RWPE2 (cell line): ENCODE measurements around the gene PRKAR1A.
A peak's percentile ranks its signal among the peaks of the same experiment; 100 is the strongest.

Source experiments
- ATAC-seq: fragments of 200-7000 bp; cut with Tn5 transposase; 3 replicates; pipeline ENCODE4 v1.9.1; 2021; ENCODE audit warnings: low read depth
- DNase-seq: peaks from one replicate; pipeline ENCODE4 v3.0.0-alpha.2; 2020; ENCODE audit warnings: low spot score
- H3K27ac ChIP-seq: fragments of 450-650 bp; 2 replicates; pipeline ENCODE4 v1.5.1; 2017; ENCODE audit warnings: mild to moderate bottlenecking; ENCODE audit not compliant: poor library complexity, severe bottlenecking
- H3K27me3 ChIP-seq: fragments of 250-450 bp; sonication (Bioruptor Pico); 2 replicates; pipeline ENCODE4 v1.5.1; 2021; ENCODE audit warnings: mild to moderate bottlenecking, moderate library complexity; ENCODE audit not compliant: insufficient read depth, poor library complexity, severe bottlenecking
- H3K36me3 ChIP-seq: fragments of 250-450 bp; sonication (Bioruptor Pico); 2 replicates; pipeline ENCODE4 v1.5.1; 2020; ENCODE audit warnings: low read depth, mild to moderate bottlenecking, moderate library complexity
- H3K4me1 ChIP-seq: fragments of 250-450 bp; sonication (Bioruptor Pico); 2 replicates; pipeline ENCODE4 v1.5.1; 2021; ENCODE audit warnings: mild to moderate bottlenecking, moderate library complexity; ENCODE audit not compliant: insufficient read depth, poor library complexity, severe bottlenecking
- H3K4me3 ChIP-seq: fragments of 250-450 bp; sonication (Bioruptor Pico); 2 replicates; pipeline ENCODE4 v1.5.1; 2021; ENCODE audit warnings: mild to moderate bottlenecking, moderate library complexity; ENCODE audit not compliant: severe bottlenecking
- H3K9me3 ChIP-seq: fragments of 250-450 bp; sonication (Bioruptor Pico); 2 replicates; pipeline ENCODE4 v1.5.1; 2021; ENCODE audit warnings: mild to moderate bottlenecking, moderate library complexity; ENCODE audit not compliant: severe bottlenecking
- CTCF ChIP-seq: fragments of 450-650 bp; IDR thresholded peaks from one replicate; pipeline ENCODE4 v1.5.1; 2017; ENCODE audit warnings: mild to moderate bottlenecking, moderate library complexity; ENCODE audit not compliant: poor library complexity, severe bottlenecking

The PRKAR1A gene

GRCh38 chr17:68562736-68563135, 50.5 kb downstream of the PRKAR1A start:
- no peak for TF ChIP-seq CTCF
- DNase-seq (no peak), ATAC-seq (no peak)
- H3K4me1 ChIP-seq: peaks cover 4% of the 10 kb centered on the region
- no peaks in the 10 kb centered on the region for H3K9me3 ChIP-seq
- H3K4me3 ChIP-seq: no peak overlapping the region
- H3K27ac ChIP-seq: no peak overlapping the region
- no peaks in the 10 kb centered on the region for H3K27me3 ChIP-seq
- no peaks in the 10 kb centered on the region for H3K36me3 ChIP-seq

GRCh38 chr17:68564415-68565111, 52.3 kb downstream of the PRKAR1A start:
- ATAC-seq (peak; percentile 68), DNase-seq (no peak)
- Histone ChIP-seq H3K27ac (peak overlapping the region; percentile 45), H3K4me1 (peaks cover 4% of the 10 kb centered on the region), H3K27me3 (no peaks in the 10 kb centered on the region), H3K4me3 (no peak overlapping the region), H3K36me3 (no peaks in the 10 kb centered on the region), H3K9me3 (no peaks in the 10 kb centered on the region)
- no peak for TF ChIP-seq CTCF

- H3K9me3 ChIP-seq: no peaks in the 10 kb centered on the region
- ATAC-seq: no peak
- no peaks in the 10 kb centered on the region for H3K36me3 ChIP-seq
- no peak overlapping the region for H3K27ac ChIP-seq
- no peaks in the 10 kb centered on the region for H3K27me3 ChIP-seq
- peaks cover 4% of the 10 kb centered on the region for H3K4me1 ChIP-seq
- H3K4me3 ChIP-seq: no peak overlapping the region
- no peak for TF ChIP-seq CTCF
- DNase-seq: no peak
These were observed 53.6 kb downstream of the PRKAR1A start for GRCh38 chr17:68565661-68566441.

GRCh38 chr17:68566442-68566738, 54.2 kb downstream of the PRKAR1A start:
- ATAC-seq (no peak), DNase-seq (no peak)
- no peak overlapping the region for H3K4me3 ChIP-seq
- H3K4me1 ChIP-seq: peaks cover 4% of the 10 kb centered on the region
- no peak overlapping the region for H3K27ac ChIP-seq
- no peaks in the 10 kb centered on the region for H3K27me3 ChIP-seq
- TF ChIP-seq CTCF: no peak
- H3K9me3 ChIP-seq: no peaks in the 10 kb centered on the region
- H3K36me3 ChIP-seq: no peaks in the 10 kb centered on the region

- no peak overlapping the region for H3K27ac ChIP-seq
- H3K4me3 ChIP-seq: no peak overlapping the region
- no peak for ATAC-seq
- H3K27me3 ChIP-seq: no peaks in the 10 kb centered on the region
- no peak for DNase-seq
- H3K36me3 ChIP-seq: no peaks in the 10 kb centered on the region
- H3K9me3 ChIP-seq: no peaks in the 10 kb centered on the region
- H3K4me1 ChIP-seq: peaks cover 4% of the 10 kb centered on the region
- TF ChIP-seq CTCF: no peak
These were observed 54.8 kb downstream of the PRKAR1A start for GRCh38 chr17:68567035-68567434.
